BJ (cell line): ENCODE data around the gene PER1. TPM values are rescaled to one million over a fixed set of nuclear protein-coding genes. Genes with fewer than 3 reads are reported as not detected.

Experiments used
- CTCF ChIA-PET: fragments of 350-600 bp; formaldehyde crosslinking; extraction: SDS; loops from one replicate; lab custom pipeline; 2021; ENCODE audit warnings: antibody characterized with exemption, inconsistent platforms; lab: Yijun Ruan, JAX
- POLR2A ChIA-PET: fragments of 300-600 bp; sonication (Branson Sonifier 250); formaldehyde crosslinking; extraction: SDS; loops from one replicate; lab custom pipeline; 2021; ENCODE audit warnings: antibody characterized with exemption; lab: Charles Lee
- DNase-seq: peaks from one replicate; pipeline ENCODE4 v3.0.0-alpha.2; 2011; ENCODE audit warnings: low read depth
- H3K27me3 ChIP-seq: 2 replicates; pipeline ENCODE4 v1.6.0; 2011; ENCODE audit warnings: low read length; ENCODE audit not compliant: control insufficient read depth, insufficient read depth
- H3K36me3 ChIP-seq: 2 replicates; pipeline ENCODE4 v1.5.1; 2011; ENCODE audit warnings: low read length; ENCODE audit not compliant: control insufficient read depth, insufficient read depth
- H3K4me3 ChIP-seq: 2 replicates; pipeline ENCODE4 v1.5.1; 2011; ENCODE audit warnings: low read depth, mild to moderate bottlenecking, control low read depth, low read length
- CTCF ChIP-seq: IDR thresholded peaks from 2 replicates; pipeline ENCODE4 v1.5.1; 2011; ENCODE audit warnings: low read depth, mild to moderate bottlenecking, control low read depth, inconsistent platforms, low read length, moderate library complexity; ENCODE audit not compliant: insufficient read depth
- polyA plus RNA-seq: library from polyadenylated mRNA; depleted of rRNA; stranded (reverse); fragments of >200 nt; gene quantifications from 2 replicates; pipeline ENCODE4 v1.2.3, GENCODE V29; 2011

PER1 gene
- polyA plus RNA-seq, 1 experiment, result 7.7 TPM

- Histone ChIP-seq H3K4me3 (no peak overlapping the region), H3K27me3 (no peaks in the 10 kb centered on the region), H3K36me3 (peaks cover 59% of the 10 kb centered on the region)
- ChIA-PET CTCF (interaction anchor here (1.0 to 1.2 kb wide), 2 partner anchors 8 to 10 kb away, joined by 3 to 4 read pairs; no protein-coding TSS in a partner anchor), POLR2A (no interaction called here)
- no peak for TF ChIP-seq CTCF
- DNase-seq, result no peak
These were observed 4.9 kb downstream of the PER1 start for GRCh38 chr17:8147141-8147804.

- CTCF ChIA-PET, result no interaction called here
- H3K36me3 ChIP-seq, result peaks cover 60% of the 10 kb centered on the region
These were observed 5.6 kb downstream of the PER1 start for GRCh38 chr17:8146381-8147140.

GRCh38 chr17:8145811-8146210 lies 6.4 kb downstream of the PER1 start:
- peaks cover 64% of the 10 kb centered on the region for H3K36me3 ChIP-seq
- DNase-seq, result no peak
- H3K4me3 ChIP-seq, result no peak overlapping the region
- ChIA-PET CTCF (no interaction called here), POLR2A (interaction anchor here (0.5 kb wide), 1 partner anchor 102 kb away, joined by 3 read pairs; the partner anchor contains the start of gene CTC1)
- H3K27me3 ChIP-seq, result no peaks in the 10 kb centered on the region
- no peak for TF ChIP-seq CTCF

More at GRCh38 chr17:8146381-8147140, 5.6 kb downstream of the PER1 start:
- no peak for DNase-seq
- no peak for TF ChIP-seq CTCF
- no peaks in the 10 kb centered on the region for H3K27me3 ChIP-seq
- H3K4me3 ChIP-seq, result no peak overlapping the region
- POLR2A ChIA-PET, result interaction anchor here (0.5 kb wide), 1 partner anchor 101 kb away, joined by 3 read pairs; the partner anchor contains the start of gene CTC1

- Histone ChIP-seq H3K27me3 (no peaks in the 10 kb centered on the region), H3K4me3 (no peak overlapping the region), H3K36me3 (peaks cover 65% of the 10 kb centered on the region)
- TF ChIP-seq CTCF, result no peak
- POLR2A ChIA-PET, result no interaction called here
- DNase-seq, result no peak
- CTCF ChIA-PET, result interaction anchor here (1.2 kb wide), 1 partner anchor 26 kb away, joined by 4 read pairs; the partner anchor contains the start of gene ALOXE3
These were observed 7.6 kb downstream of the PER1 start for GRCh38 chr17:8144401-8145231.
